GM18909 (cell line): ENCODE measurements around the gene LENG1.
"Not testable (repeated sequence)": the region's sequence is repeated elsewhere in the genome, so short reads cannot be mapped to it uniquely, and the experiment has no call there.

Experiments
- ATAC-seq: cut with Tn5 transposase; IDR thresholded peaks from one replicate; pipeline ENCODE4 v1.9.1; 2021; ENCODE audit warnings: mild to moderate bottlenecking; ENCODE audit not compliant: unreplicated experiment, poor library complexity

Gene LENG1

GRCh38 chr19:54190503-54191010 lies 31.0 kb upstream of the LENG1 start:
- ATAC-seq: peak; percentile 53

DNA sequence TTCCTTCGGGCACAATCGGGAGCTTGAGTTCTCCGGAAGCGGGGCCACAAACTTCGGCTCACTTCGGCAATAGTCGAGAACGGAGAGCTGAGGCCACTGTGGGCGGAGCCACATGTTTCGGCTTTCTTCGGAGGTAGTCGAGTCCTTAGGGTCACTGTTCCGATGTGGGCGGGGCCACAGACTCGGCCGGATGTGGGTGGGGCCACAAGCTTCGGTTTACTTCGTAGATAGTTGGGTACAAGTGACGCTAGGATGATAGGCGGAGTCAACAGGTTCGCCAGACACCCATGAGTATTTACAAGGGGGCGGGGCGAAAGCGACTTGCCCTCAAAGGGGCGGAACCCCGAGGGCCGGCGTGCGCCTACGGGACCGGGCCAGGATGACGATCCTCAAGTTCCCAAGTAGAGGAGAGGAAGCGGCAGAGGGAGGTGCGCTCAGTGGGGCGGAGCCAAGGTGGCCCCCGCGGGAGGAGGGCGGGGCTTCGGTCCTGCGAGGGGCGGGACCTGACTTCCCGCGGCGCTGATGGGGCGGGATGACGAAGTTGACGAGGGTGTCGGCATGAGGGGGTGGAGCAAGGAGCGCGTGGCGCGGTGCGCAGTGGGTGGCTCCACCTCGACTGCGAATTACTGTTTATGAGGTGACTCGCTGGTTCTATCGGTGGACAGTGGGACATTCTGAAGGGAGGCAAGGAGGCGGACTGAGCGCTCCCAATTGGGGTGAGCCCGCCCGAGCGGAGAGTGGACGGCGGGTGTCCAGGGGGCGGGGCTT lies 30.4 kb upstream of the LENG1 start:
- peak; percentile 52 for ATAC-seq

GRCh38 chr19:54189145-54189734 lies 29.7 kb upstream of the LENG1 start, which contains the start of gene MBOAT7:
MBOAT7 (minus strand) TSS chr19:54189580; CDS start chr19:54188508, 1,072 bp downstream.
- ATAC-seq: peak; percentile 21

DNA sequence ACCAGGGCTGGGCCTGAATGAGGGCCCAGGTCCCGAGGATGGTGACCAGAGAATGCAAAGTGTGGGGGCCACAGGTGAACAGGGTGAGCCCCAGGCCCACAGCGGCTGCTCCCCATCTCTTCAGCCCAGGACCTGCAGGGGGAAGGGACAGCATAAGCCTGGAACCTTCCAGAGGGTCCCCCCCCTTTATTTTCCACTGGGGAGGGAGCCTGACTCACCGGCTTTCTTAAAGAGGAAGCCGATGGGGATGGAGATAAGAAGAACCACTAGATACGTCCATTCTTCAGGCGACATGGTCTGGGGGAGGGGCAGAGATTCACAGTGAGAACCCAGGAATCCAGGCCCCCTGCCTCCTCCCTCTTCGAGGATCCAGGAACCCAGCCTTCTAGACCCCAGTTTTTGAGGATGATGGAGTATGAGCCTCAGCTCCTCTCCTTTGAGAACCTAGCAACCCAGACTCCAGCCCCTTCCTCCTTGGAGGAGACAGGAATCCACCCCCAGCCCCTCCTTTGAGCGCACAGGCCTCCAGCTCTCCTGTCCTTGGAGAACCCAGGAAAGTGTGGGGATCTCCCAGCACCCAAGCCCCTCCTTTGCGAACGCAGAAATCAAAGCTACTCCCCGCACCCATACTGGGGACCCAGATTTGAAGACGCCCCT lies 28.8 kb upstream of the LENG1 start:
- no peak for ATAC-seq

- ATAC-seq: no peak
These were observed 27.4 kb upstream of the LENG1 start for GRCh38 chr19:54186934-54187381.

- no peak for ATAC-seq
These were observed 26.8 kb upstream of the LENG1 start for GRCh38 chr19:54186351-54186750.

GRCh38 chr19:54183431-54183830 lies 23.9 kb upstream of the LENG1 start:
- ATAC-seq: no peak

GRCh38 chr19:54181894-54182293 lies 22.4 kb upstream of the LENG1 start:
- not testable (repeated sequence) for ATAC-seq

DNA sequence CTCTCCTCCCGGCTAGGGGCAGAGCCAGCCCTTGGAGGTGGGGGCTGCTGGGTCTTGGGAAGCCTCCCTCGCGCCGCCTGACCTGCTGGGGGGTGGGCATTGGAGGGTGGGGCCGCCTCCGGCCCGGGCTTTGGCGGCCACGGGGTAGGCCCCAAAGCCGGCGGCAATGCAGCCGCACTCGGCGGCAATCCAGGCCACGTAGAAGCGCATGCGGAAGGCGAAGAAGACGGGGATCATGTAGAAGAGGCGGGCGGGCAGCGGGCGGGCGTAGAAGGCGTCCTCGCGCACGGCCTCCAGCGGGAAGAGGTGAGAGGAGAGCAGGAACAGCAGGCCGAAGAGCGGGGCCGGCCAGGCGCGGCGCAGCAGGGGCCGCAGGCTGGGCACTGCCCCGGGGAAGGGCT lies 21.2 kb upstream of the LENG1 start:
- ATAC-seq: no peak

- no peak for ATAC-seq
These were observed 20.5 kb upstream of the LENG1 start for GRCh38 chr19:54179921-54180461.

DNA sequence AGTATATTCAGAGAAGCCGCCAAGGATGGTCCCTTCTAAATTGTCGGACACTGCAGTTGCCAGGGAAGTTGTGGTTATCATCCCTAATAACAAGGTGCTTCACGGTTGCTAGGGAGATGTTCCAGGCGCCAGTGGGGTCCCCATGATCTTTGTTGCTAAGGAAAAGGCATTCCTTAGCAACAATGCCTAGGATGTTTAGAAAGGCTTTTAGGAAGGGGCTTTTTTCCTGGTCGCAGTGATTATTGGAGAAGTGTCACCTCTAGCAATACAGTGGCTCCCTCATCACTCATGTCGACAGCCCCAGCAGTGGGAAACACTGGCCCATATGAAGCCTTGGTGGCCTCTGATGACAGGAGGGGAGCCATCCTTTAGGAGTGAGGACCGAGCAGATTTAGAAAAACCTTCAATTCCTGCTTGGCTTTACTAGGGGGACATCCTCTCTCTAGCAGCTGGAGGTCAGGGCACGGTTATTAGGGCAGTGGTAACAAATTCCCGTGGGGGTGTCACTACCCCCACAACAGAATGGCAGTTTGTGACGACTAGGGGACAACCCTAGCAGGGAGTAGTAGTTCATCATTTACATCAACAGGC lies 19.8 kb upstream of the LENG1 start:
- no peak for ATAC-seq

DNA sequence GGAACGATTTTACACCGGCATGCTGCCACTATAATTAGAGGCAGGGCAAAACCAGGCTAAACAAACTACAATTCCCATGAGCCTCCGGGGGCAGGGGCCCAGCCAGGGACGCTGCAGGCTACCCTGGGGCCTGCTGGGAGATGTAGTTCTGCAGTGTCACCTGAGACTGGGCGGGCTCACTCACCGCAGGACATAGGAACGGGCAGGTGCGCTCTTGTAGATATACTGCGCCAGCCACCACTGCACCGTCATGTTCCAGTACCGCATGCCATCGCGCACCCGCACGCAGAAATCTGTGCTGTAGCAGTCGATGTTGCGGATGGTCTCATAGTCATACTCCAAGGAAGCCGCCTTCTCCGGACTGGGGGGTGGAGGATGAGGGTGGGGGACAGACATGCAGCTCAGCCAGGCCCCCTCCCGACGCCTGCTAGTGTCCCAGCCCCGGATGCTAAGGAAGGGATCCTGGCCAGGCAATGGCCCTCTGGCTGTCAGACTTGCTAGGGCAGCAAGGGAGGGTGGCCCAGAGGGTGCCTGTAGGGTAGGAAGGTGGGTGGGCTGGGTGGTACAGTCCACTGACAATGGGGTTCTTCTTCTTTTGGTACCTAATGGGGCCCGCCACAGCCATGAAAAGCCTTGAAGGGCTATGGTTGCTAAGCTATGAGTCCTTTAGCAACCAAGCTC lies 19.2 kb upstream of the LENG1 start:
- ATAC-seq: no peak

DNA sequence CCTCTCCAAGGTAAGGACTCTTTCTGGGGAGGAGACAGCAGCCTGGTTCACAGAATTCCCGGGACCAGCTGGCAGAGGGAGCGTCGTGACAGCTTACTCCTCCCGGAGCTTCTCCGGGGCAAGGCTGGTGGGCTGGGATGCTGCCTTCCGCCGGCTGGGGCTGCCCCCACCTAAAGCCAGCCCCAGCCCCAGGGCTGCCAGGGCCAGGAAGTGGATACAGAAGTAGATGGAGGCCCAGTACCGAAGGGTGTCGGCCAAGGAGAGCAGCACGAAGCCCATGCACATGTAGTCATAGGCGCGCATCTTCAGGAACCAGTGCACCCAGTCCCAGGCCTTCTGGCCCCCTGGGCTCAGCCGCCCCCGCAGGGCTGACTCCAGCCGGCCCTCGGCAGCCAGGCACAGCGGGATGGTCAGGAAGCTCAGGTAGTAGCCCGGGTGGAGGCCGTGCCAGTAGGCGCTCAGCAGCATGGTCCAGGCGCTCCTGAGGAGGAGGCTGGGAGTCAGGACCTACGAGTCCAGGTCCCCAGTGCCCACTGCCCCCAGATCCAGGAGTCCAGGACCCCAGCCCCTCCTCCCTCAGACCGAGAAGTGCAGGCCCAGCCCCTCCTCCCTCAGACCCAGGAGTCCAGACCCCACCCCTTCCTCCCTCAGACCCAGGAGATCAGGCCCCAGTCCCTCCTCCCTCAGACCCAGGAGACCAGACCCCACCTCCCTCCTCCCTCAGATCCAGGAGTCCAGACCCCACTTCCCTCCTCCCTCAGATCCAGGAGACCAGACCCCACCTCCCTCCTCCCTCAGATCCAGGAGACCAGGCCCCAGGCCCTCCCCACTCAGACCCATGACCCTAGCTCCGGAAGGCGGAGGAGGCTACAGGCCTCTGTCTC lies 14.7 kb upstream of the LENG1 start:
- ATAC-seq: no peak

DNA sequence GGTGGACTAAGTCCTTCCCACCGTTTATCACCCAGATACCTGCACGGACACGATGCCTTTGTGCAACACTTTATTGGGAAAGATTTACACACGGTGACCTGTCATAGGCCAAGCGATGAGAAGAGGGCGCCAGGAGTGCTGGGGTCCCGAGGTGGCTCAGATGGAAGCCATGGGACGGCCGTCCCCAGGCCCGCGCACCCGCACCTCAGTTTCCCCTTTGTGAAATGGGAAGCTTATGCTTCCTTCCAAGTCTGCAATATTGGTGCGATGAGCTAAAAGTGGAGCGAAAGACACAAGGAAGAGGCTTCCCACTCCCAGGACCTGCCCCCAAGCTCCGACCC lies 13.8 kb upstream of the LENG1 start:
- no peak for ATAC-seq

DNA sequence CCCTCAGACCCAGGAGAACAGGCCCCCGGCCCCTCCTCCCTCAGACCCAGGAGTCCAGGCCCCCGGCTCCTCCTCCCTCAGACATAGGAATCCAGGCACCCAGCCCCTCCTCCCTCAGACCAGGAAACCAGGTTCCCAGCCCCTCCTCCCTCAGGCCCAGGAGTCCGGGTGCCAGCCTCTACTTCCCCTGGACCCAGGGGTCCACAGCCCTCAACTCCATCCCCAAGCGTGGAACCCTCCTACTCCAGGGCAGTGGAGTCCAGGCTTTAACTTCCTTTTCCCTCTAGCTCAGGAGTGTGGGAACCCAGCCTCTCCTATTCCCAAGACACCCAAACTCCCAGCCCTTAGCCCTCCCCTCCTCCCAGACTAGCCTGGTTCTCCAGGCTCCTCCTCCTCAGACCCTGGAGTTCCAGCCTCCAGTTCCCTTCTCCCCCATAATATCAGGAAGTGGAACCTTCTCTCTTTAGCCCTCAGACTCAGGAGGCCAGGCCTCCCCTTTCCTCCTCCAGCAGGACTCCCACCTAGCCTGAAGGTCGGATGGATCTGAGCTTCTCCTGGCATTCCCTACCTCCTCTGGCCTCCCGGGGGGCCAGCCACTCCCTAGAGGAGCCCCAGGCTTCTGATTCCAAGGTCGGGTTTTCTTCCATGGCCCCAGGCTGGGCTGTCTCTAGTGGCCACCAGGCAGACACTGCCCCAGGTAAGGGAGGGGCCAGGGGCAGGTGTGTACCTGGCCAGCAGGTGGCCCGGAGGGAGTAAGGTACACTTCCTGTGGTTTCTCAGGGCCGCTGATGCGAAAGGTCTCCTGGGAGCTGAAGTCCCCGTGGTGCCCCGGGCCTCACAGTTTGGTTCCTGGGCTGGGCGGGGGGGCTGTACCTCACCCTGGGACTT lies 13.2 kb upstream of the LENG1 start, which contains the start of gene TMC4:
Gene TMC4, minus strand, starts transcription at position 690 of the 888 bp plus-strand sequence. Its CDS starts 43 bp downstream, at position 647.
- ATAC-seq: no peak

DNA sequence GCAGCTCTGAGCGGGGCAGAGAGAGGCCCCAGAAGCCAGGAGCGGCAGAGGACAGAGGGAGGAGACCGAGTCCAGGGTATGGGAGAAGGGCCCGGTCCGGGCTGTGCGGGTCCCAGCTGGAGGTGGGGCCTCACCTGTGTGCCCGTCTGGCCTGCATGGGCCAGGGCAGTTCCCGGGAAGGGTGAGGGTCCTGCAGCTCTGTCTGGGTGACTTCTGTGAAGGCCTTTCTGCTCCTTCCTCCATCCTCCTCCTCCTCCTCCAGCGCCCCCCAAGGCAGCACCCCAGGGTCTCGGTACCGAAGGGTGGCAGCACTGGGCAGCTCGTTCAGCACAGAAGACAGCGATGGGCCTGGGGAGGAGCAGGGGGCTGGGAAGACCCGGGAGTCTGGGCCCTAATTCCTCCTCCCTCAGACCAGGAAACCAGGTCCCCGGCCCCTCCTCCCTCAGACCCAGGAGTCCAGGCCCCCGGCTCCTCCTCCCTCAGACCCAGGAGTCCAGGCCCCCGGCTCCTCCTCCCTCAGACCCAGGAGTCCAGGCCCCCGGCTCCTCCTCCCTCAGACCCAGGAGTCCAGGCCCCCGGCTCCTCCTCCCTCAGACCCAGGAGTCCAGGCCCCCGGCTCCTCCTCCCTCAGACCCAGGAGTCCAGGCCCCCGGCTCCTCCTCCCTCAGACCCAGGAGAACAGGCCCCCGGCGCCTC lies 12.4 kb upstream of the LENG1 start:
- ATAC-seq: not testable (repeated sequence)

- no peak for ATAC-seq
These were observed 9.7 kb upstream of the LENG1 start for GRCh38 chr19:54169149-54169740.
